Left ventricle myocardium inferior (tissue), 1 donor: ENCODE data around the gene FAM240A. TPM values are rescaled to one million over a fixed set of nuclear protein-coding genes. Genes with fewer than 3 reads are reported as not detected.
"Not testable (repeated sequence)": the region's sequence is repeated elsewhere in the genome, so short reads cannot be mapped to it uniquely, and the experiment has no call there.

Experiments used
- DNase-seq: peaks from one replicate; pipeline ENCODE4 v3.0.0-alpha.2; 2020
- H3K27ac ChIP-seq: fragments of 200-600 bp; replicated peaks from 2 replicates; pipeline ENCODE4 v1.8.0; 2021
- H3K27me3 ChIP-seq: fragments of 200-600 bp; 2 replicates; pipeline ENCODE4 v1.8.0; 2021; ENCODE audit warnings: low read depth
- H3K36me3 ChIP-seq: fragments of 200-600 bp; 2 replicates; pipeline ENCODE4 v1.8.0; 2021
- H3K4me1 ChIP-seq: fragments of 200-600 bp; 2 replicates; pipeline ENCODE4 v1.8.0; 2021
- H3K4me3 ChIP-seq: fragments of 200-600 bp; 2 replicates; pipeline ENCODE4 v1.8.0; 2021; ENCODE audit warnings: mild to moderate bottlenecking, moderate library complexity
- H3K9me3 ChIP-seq: fragments of 200-600 bp; replicated peaks from 2 replicates; pipeline ENCODE4 v1.8.0; 2021
- CTCF ChIP-seq: fragments of 200-600 bp; IDR thresholded peaks from 2 replicates; pipeline ENCODE4 v1.8.0; 2021; ENCODE audit warnings: antibody characterized with exemption, mild to moderate bottlenecking, borderline replicate concordance
- intact Hi-C: fragments of 100-400 bp; cut with micrococcal nuclease; formaldehyde crosslinking; loops from one replicate; pipeline ENCODE4 v1.11.0; 2022
- total RNA-seq: library from RNA; stranded (reverse); fragmentation: NEBNext Ultra II Directional; extraction: Animal tissue kit (Norgen Biotek cat#: 25700); gene quantifications from one replicate; pipeline ENCODE4 v1.2.1, GENCODE V29; 2021
- donor health status: DM: no; HTN: yes; CAD: no; lungs with severe emphysema.

The FAM240A gene
- total RNA-seq, 1 donor from 2014 or later, result not detected

- intact Hi-C loops, result no loop called here
- H3K9me3 ChIP-seq, result no peaks in the 10 kb centered on the region
- H3K4me3 ChIP-seq, result no peak overlapping the region
- no peaks in the 10 kb centered on the region for H3K4me1 ChIP-seq
- no peak overlapping the region for H3K27ac ChIP-seq
- no peak for TF ChIP-seq CTCF
- no peaks in the 10 kb centered on the region for H3K36me3 ChIP-seq
- H3K27me3 ChIP-seq, result no peaks in the 10 kb centered on the region
- no peak for DNase-seq
Measured at GRCh38 chr3:46584598-46585467, 27.5 kb upstream of the FAM240A start.

GRCh38 chr3:46585799-46586693, 26.3 kb upstream of the FAM240A start:
- Histone ChIP-seq H3K27ac (no peak overlapping the region), H3K9me3 (no peaks in the 10 kb centered on the region), H3K4me3 (no peak overlapping the region), H3K4me1 (no peaks in the 10 kb centered on the region), H3K27me3 (no peaks in the 10 kb centered on the region), H3K36me3 (no peaks in the 10 kb centered on the region)
- intact Hi-C loops, result no loop called here
- no peak for TF ChIP-seq CTCF
- DNase-seq, result no peak

GRCh38 chr3:46586738-46587246, 25.5 kb upstream of the FAM240A start:
- no peak for DNase-seq
- peaks cover 6% of the 10 kb centered on the region for H3K9me3 ChIP-seq
- TF ChIP-seq CTCF, result no peak
- no peaks in the 10 kb centered on the region for H3K4me1 ChIP-seq
- H3K36me3 ChIP-seq, result no peaks in the 10 kb centered on the region
- intact Hi-C loops, result no loop called here
- H3K27me3 ChIP-seq, result no peaks in the 10 kb centered on the region
- H3K27ac ChIP-seq, result no peak overlapping the region
- no peak overlapping the region for H3K4me3 ChIP-seq

- DNase-seq, H3K36me3 ChIP-seq, H3K27me3 ChIP-seq, H3K4me1 ChIP-seq, H3K4me3 ChIP-seq, H3K27ac ChIP-seq, intact Hi-C loops, H3K9me3 ChIP-seq: not testable (repeated sequence)
Measured at GRCh38 chr3:46587268-46587667, 25.1 kb upstream of the FAM240A start.

- intact Hi-C loops, result no loop called here
- no peak for TF ChIP-seq CTCF
- Histone ChIP-seq H3K4me1 (no peaks in the 10 kb centered on the region), H3K9me3 (peaks cover 7% of the 10 kb centered on the region), H3K36me3 (no peaks in the 10 kb centered on the region), H3K27ac (no peak overlapping the region), H3K4me3 (no peak overlapping the region), H3K27me3 (no peaks in the 10 kb centered on the region)
- DNase-seq, result no peak
Measured at GRCh38 chr3:46593274-46593862, 19.0 kb upstream of the FAM240A start.
